NCI-H774 (cell line): ENCODE measurements around the gene SLC25A34.
A peak's percentile ranks its signal among the peaks of the same experiment; 100 is the strongest.

Source experiments
- DNase-seq: peaks from one replicate; lab custom pipeline; 2025; lab: John Stamatoyannopoulos, UW

Gene SLC25A34

GRCh38 chr1:15753776-15754175 is 17.7 kb downstream of the SLC25A34 start:
- no peak for DNase-seq

GRCh38 chr1:15755021-15755645 is 19.1 kb downstream of the SLC25A34 start:
- DNase-seq: no peak

- DNase-seq: no peak
Measured at GRCh38 chr1:15755646-15756040, 19.6 kb downstream of the SLC25A34 start.

- DNase-seq: peak; percentile 14
Measured at GRCh38 chr1:15756143-15757015, 20.3 kb downstream of the SLC25A34 start.

- no peak for DNase-seq
Measured at GRCh38 chr1:15757016-15757543, 21.0 kb downstream of the SLC25A34 start.

GRCh38 chr1:15757575-15758342 is 21.7 kb downstream of the SLC25A34 start:
- DNase-seq: no peak

GRCh38 chr1:15758343-15758931 is 22.4 kb downstream of the SLC25A34 start, which contains the start of gene FBLIM1:
TSS of gene FBLIM1 (plus strand) at chr1:15758795. CDS start at chr1:15764984, 6,189 bp downstream.
- no peak for DNase-seq

GRCh38 chr1:15758953-15759661 is 23.0 kb downstream of the SLC25A34 start:
- DNase-seq: no peak

GRCh38 chr1:15760520-15761211 is 24.6 kb downstream of the SLC25A34 start:
- no peak for DNase-seq

- DNase-seq: no peak
Measured at GRCh38 chr1:15761366-15762128, 25.5 kb downstream of the SLC25A34 start.

- no peak for DNase-seq
Measured at GRCh38 chr1:15762546-15762945, 26.5 kb downstream of the SLC25A34 start.

- DNase-seq: no peak
Measured at GRCh38 chr1:15764269-15764764, 28.3 kb downstream of the SLC25A34 start.

- no peak for DNase-seq
Measured at GRCh38 chr1:15764890-15765289, 28.8 kb downstream of the SLC25A34 start.

- DNase-seq: no peak
Measured at GRCh38 chr1:15765495-15766194, 29.6 kb downstream of the SLC25A34 start.

- DNase-seq: no peak
Measured at GRCh38 chr1:15767941-15768340, 31.9 kb downstream of the SLC25A34 start.

GRCh38 chr1:15768388-15768787 is 32.3 kb downstream of the SLC25A34 start:
- DNase-seq: no peak

GRCh38 chr1:15770313-15770962 is 34.4 kb downstream of the SLC25A34 start:
- no peak for DNase-seq

- no peak for DNase-seq
Measured at GRCh38 chr1:15771836-15772515, 35.9 kb downstream of the SLC25A34 start.
